Activated CD4-positive, alpha-beta T cell treated with anti-CD3 and anti-CD28 coated beads for 48 hours (primary cell): ENCODE results near the gene TMEM132E.

ENCODE experiments used
- DNase-seq: peaks from one replicate; pipeline ENCODE4 v3.0.0-alpha.2; 2020

TMEM132E gene

DNA sequence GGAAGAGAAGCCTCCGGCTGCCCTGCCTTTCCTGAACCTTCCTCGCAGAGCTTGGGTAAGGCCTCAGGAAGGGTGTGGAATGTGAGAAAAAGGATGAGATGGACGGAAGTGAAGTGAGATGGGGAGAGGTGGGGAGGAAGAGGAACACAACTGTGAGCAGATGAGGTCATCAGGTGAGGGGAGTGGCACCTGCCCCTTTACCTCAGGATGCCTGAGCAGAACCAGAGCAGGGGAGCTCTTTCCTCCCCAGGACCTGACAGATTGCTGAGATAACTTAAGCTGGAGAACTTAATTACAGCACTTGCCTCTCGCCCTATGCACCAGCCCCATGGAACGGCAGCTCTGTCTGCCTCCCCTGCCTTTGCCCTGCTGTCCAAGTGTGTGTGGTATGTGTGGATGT, 29.8 kb downstream of the TMEM132E start:
- DNase-seq = no peak

GRCh38 chr17:34610039-34610438, 30.7 kb downstream of the TMEM132E start:
- no peak for DNase-seq

GRCh38 chr17:34610506-34610905, 31.1 kb downstream of the TMEM132E start:
- no peak for DNase-seq

DNA sequence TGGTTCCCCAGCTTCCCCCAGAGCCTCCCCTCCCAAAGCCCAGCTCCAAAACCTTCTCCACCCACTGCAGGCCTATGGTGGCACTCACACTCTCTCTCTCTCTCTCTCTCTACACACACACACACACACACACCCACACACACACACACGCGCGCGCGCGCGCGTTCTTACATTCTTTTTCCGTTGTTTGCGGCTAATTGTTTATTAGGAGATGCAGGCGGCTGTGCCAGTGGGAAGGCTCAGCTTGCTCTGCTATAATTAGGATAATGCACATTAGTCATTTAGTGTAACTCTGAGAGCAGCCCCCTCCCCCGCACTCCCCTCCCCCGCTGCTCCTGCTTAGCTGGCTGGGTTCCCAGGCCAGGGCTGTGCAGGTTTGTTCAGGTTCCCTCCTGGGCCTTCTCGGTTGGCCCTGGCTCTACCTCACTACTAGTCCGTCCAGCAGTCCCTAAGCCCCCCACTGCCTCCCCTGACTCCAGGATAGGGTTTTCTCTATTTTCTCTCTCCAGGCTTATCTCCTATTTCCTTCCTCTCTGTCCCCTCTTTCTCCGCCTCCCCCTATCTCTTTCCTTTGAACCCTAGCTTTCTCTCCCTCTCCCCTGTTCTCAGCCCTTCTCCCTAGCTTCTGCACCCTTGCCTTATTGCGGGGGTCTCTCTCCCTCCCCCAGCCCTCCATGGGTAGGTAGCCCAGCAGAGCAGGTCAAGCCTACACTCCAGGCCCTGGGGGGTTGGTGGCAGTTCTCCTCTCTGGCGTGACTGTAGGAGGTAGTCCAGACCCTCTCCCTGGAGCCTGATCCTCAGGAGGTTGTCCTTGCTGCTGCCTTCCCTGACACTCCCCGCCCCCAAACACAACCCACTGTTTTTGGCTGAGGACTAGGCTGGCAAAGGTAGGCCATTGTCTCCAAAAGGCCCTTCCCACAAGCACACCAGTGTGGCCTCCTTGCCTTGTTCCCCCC, 34.0 kb downstream of the TMEM132E start:
- DNase-seq = peak; percentile 8

GRCh38 chr17:34614698-34615097, 35.3 kb downstream of the TMEM132E start:
- no peak for DNase-seq

- no peak for DNase-seq
These were observed 35.9 kb downstream of the TMEM132E start for GRCh38 chr17:34615326-34615725.

- no peak for DNase-seq
These were observed 36.8 kb downstream of the TMEM132E start for GRCh38 chr17:34616148-34616547.

- no peak for DNase-seq
These were observed 38.0 kb downstream of the TMEM132E start for GRCh38 chr17:34617398-34617797.

- DNase-seq = no peak
These were observed 40.4 kb downstream of the TMEM132E start for GRCh38 chr17:34619687-34620217.

DNA sequence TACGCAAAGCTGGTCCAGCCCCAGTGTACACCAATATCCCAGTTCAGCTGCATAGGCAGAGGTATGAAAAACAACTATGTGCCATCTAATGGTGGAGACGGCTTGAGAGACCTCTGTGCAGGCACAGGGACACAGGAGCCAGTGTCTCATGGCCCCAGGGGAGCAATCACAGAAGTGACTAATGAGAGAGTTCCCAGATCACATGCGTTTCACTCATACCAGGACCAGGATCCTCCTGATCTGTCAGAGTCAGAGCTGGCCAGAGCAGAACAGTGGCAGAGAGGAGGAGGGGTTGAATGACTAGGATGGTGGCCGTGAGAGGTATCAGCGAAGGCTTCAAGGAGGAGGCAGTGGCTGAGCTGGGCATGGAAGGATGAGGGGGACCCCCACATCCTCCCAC, 41.1 kb downstream of the TMEM132E start:
- no peak for DNase-seq

- no peak for DNase-seq
These were observed 43.7 kb downstream of the TMEM132E start for GRCh38 chr17:34622862-34623623.

- no peak for DNase-seq
These were observed 44.7 kb downstream of the TMEM132E start for GRCh38 chr17:34623856-34624766.

DNA sequence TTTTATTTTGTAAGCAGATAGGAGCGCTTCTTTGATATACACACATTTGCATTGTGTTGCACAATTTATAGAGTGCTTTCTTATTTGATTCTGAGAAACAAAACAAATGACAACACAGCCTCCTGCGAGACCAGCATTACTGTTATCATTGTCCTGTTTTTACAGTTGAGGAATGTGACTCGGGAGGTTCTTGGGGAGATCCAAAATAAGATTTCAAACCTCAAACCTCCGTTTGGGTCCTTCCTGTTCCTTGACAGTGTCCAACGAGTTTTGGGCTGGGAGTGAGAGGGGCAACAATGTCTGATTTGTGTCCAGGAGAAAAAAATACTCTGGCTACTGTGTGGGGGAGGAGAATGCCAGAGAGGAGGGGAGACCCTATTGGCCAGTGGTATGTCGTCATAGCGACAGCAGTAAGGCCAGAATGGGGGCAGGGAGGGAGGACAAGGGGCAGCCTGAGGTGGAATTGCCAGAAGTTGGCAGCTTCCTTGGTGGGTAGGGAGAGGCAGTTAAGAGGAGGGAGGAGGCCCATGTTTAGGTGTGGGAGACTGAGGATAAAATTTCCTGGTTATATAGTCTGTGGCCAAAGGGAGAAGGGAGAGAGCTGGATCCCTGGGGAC, 45.5 kb downstream of the TMEM132E start:
- DNase-seq = no peak

GRCh38 chr17:34626121-34626681, 46.8 kb downstream of the TMEM132E start:
- peak; percentile 8 for DNase-seq

DNA sequence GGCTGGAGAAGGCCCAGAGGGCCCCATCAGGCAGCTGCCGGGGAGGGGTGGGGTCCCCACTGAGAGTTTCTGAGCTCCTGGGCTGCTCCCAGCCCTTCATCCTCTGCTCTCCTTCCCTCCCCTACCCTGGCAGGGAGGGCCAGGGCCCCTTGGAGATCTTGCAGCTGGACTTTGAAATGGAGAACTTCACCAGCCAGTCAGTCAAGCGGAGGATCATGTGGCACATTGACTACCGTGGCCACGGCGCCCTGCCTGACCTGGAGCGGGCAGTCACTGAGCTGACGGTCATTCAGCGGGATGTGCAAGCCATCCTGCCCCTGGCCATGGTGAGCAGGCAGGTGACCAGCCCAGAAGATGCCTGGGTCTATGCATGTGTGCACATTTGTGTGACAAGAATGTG, 49.5 kb downstream of the TMEM132E start:
- no peak for DNase-seq

- peak; percentile 7 for DNase-seq
These were observed 54.0 kb downstream of the TMEM132E start for GRCh38 chr17:34633351-34633750.

DNA sequence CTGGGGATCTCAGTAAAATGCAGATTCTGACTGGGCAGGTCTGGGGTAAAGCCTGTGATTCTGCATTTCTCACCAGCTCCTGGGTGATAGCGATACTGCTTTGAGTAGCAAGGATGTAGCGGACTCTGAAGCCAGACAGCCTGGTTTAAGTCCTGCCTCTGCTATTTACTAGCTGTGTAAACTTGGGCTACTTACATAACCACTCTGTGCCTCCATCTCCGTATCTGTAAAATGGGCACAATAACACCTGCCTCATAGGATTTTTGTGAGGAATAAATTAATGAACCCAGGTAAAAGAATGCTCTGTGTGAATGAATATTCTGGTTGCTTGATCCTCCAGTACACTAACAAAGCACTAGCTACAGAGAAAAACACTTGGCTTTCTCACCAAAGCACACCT, 54.4 kb downstream of the TMEM132E start:
- no peak for DNase-seq

DNA sequence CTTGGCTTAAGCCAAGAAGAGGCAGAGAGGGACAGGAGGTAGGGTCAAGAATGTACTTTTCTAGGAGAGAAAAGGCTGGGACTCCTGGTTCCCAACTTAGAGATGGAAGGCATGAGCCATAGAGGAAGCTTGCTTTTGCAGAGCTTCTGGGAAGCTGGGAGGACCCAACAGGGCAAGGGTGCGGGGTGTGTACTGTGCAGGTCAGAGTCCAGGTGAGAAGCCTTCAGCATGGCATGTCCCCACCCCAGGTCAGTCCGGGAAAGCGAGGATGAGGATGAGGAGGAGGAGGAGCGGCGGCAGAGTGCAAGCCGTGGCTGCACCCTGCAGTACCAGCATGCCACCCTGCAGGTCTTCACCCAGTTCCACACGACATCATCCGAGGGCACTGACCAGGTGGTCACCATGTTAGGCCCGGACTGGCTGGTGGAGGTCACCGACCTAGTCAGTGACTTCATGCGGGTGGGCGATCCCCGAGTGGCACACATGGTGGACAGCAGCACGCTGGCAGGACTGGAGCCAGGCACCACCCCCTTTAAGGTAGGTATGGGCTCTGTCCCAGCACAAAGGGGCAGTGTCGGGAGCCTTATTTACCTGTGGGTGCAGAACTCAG, 55.3 kb downstream of the TMEM132E start:
- no peak for DNase-seq

DNA sequence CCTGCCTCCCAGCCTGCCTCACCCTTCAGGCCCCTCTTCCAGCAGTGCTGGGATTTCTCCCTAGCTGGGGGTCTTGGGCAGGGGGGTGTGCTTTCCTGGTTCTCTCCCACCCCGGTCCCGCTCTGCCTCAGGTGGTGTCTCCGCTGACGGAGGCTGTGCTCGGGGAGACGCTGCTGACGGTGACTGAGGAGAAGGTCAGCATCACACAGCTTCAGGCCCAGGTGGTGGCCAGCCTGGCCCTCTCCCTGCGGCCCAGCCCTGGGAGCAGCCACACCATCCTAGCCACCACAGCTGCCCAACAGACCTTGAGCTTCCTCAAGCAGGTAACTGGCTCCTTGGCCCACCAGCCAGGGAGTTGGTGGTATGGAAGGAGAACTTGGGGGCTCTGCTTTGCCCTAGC, 56.5 kb downstream of the TMEM132E start:
- no peak for DNase-seq

DNA sequence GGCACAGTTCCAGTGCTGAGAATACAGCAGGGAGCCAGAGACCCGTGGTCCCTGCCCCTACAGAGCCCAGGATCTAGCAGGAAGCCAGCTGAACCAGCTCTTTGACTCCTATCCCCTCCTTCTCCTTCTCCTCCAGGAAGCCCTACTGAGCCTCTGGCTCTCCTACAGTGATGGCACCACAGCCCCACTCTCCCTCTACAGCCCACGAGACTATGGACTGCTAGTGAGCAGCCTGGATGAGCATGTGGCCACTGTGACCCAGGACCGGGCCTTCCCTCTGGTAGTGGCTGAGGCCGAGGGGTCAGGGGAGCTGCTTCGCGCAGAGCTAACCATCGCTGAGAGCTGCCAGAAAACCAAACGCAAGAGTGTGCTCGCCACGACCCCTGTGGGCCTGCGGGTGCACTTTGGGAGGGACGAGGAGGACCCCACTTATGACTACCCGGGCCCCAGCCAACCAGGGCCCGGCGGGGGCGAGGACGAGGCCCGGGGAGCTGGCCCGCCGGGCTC, 57.7 kb downstream of the TMEM132E start:
- no peak for DNase-seq
